OCI-M2 (cell line): ENCODE data around the gene PCSK7.
"Not testable (repeated sequence)": the region's sequence is repeated elsewhere in the genome, so short reads cannot be mapped to it uniquely, and the experiment has no call there.

Experiments used
- DNase-seq: peaks from one replicate; lab custom pipeline; 2025; ENCODE audit not compliant: unreplicated experiment; lab: John Stamatoyannopoulos, UW

The PCSK7 gene, protein sequence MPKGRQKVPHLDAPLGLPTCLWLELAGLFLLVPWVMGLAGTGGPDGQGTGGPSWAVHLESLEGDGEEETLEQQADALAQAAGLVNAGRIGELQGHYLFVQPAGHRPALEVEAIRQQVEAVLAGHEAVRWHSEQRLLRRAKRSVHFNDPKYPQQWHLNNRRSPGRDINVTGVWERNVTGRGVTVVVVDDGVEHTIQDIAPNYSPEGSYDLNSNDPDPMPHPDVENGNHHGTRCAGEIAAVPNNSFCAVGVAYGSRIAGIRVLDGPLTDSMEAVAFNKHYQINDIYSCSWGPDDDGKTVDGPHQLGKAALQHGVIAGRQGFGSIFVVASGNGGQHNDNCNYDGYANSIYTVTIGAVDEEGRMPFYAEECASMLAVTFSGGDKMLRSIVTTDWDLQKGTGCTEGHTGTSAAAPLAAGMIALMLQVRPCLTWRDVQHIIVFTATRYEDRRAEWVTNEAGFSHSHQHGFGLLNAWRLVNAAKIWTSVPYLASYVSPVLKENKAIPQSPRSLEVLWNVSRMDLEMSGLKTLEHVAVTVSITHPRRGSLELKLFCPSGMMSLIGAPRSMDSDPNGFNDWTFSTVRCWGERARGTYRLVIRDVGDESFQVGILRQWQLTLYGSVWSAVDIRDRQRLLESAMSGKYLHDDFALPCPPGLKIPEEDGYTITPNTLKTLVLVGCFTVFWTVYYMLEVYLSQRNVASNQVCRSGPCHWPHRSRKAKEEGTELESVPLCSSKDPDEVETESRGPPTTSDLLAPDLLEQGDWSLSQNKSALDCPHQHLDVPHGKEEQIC

DNA sequence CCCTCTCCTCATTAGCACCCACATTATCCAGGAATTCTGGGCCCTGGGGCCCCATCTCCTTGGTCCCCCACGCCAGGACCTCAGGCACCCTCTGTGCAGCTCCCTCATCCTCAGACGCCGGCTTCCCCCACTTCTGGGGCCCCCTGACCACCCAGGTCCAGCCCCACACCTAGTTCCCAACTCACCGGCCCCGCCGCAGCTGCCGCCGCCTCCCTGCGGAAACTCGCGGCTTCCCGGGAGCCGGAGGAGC lies at the start of gene PCSK7:
TSS of gene PCSK7 (minus strand) at position 232 of the 250 bp plus-strand sequence. CDS start 2,229 bp downstream, outside the sequence.
- DNase-seq: no peak

DNA sequence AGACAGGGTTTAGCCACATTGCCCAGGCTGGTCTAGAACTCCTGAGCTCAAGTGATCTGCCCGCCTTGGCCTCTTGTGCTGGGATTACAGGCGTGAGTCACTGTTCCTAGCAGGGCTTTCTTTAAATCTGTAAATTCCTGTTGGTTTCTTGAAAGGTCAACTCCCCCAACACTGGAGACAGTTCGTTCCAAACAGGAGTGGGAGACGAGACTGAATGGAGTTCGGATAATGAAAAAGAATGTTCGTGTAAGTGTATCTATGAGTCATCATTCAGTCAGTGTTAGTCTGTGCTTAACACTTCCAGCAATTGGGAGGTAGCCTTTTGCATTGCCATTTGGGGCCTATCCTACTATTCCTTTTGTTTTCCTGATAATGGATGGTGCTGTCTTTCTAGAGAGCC lies 49.3 kb upstream of the PCSK7 start:
- DNase-seq: no peak

DNA sequence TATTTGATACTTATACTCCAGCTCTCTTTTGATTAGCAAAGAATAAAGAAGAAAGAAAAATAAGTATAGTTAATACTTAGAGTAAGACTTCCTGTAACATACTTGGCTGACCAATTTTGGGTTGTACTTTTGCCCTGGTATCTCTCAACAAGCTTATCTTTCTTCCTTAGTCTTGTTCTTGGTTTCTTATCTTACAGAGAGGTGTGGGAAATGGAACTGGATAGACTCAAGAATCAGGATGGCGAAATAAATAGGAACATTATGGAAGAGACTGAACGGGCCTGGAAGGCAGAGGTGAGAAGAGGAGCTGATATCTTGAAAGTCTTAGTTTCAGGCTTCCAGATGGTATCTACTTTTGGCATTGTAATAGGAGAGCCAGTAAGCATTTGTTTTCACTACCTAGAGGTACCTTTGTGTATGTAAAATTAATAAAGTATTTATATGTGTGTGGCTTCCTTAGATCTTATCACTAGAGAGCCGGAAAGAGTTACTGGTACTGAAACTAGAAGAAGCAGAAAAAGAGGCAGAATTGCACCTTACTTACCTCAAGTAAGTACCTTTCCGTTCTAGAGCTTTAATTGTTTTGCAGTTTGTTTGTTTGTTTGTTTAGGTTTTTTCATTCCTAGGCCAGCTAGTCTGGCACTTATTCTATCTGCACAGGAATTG lies 48.0 kb upstream of the PCSK7 start:
- DNase-seq: no peak

DNA sequence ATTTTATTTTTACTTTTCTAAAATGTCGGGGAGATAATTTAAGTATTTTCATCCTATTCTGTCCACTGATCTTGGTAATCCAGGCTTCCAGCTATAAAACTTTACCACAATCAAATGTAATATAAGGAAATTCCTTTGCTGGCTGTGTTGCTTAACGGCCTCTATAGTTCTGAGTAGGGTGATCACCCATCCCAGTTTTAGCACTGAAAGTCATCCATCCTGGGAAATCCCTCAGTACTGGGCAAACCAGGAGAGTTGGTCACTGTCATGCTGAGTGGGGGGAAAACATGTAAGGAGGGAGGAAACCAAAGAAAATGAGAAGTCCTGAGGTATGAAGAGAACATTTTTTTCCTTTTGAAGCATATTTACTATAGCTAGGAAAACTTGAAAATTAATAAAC lies 46.5 kb upstream of the PCSK7 start:
- no peak for DNase-seq

DNA sequence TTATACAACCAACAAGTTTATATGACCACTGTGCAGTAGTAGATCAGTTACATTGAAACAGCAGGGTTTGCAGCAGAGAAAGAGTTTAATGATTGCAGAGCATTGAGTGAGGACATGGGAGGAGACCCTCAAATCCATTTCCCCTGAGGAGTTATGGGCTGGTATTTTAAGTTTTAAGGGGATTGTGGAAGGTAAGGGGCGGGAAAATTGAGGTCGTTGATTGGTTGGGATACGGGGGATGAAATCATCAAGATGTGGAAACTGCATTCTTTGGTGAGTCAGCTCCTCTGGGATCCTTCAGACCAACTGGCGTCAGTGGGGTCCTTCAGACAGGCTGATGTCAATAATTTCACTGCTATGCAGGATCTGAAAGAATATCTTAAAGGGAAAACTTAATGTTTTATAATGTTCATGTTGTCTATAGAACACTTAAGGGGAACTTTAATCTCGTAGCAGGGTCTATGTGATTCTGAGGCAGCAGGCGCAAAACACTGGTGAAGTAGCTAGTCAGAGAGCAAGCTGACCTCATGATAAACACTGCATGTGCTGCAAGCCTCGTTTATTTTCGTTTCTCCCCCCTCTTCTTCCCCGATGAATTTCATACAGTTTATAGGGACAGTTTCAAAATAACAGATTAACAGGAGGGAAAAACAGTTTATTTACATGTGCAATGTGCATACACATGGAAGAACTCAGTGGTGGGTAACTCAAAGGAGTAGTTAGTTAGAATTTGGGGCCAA lies 41.8 kb upstream of the PCSK7 start:
- no peak for DNase-seq

DNA sequence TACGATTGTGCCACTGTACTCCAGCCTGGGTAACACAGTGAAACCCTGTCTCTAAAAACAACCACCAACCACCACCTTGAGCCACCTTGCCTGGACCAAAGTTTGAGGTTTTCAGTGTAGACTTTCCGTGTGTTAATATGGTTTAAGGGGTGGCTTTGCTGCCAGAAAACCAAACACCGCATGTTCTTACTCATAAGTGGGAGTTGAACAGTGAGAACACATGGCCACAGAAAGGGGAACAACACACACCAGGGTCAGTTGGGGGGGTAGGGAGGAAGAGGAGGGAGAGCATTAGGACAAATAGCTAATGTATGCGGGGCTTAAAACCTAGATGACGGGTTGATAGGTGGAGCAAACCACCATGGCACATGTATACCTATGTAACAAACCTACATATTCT lies 40.3 kb upstream of the PCSK7 start:
- DNase-seq: not testable (repeated sequence)

DNA sequence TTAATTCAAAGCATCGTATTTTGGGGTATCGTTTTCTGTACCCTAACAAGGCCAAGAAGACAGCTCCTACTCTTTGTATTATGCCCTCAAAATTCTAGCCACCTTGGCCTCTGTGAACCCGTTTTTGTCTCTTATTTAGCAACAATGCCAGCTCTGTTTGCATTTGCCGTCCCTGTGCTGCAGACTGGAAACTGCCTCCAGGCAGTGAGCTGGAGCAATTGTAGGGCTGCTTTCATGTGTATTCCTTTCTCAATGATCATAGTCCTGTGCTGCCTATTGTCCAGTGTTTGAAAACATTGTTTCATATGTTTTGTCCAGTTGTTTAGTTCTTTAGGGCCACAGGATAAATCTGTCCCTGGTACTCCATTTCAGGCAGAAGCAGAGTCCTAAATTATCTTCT lies 39.3 kb upstream of the PCSK7 start:
- DNase-seq: no peak

DNA sequence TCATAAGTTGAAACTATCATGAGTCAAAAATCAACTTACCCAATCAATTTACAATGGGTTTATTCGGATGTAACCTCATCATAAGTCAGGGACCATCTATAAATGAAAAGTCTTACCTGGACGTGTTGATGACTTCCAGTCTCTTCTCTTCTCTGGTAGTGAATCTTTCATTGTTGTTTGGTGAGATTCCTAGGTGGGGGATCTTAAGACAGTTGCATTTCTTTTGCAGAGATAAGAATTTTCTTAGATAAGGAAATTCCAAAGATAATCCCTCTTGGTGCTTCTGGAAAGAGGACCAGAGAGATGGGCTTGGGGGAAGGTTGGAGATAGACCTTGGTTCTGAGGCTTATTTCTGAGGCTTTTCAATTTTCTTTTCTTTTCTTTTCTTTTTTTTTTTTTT lies 38.0 kb upstream of the PCSK7 start:
- DNase-seq: no peak

DNA sequence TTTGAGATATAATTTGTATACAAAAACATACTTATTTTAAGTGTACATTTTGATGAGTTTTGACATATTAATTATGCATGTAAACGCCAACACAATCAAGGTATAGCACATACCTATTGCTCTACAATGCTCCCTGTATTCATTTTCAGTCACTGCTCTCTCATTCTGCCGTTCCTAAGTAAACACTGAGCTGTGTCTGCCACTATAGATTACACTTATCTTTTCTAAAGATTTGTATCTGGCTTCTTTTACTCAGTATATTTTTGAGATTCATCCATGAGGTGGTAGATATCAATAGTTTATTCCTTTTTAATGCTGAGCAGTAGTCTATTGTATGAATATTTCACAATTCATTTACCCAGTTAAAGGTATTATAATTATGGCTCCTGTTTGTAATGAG lies 33.9 kb upstream of the PCSK7 start:
- DNase-seq: no peak

DNA sequence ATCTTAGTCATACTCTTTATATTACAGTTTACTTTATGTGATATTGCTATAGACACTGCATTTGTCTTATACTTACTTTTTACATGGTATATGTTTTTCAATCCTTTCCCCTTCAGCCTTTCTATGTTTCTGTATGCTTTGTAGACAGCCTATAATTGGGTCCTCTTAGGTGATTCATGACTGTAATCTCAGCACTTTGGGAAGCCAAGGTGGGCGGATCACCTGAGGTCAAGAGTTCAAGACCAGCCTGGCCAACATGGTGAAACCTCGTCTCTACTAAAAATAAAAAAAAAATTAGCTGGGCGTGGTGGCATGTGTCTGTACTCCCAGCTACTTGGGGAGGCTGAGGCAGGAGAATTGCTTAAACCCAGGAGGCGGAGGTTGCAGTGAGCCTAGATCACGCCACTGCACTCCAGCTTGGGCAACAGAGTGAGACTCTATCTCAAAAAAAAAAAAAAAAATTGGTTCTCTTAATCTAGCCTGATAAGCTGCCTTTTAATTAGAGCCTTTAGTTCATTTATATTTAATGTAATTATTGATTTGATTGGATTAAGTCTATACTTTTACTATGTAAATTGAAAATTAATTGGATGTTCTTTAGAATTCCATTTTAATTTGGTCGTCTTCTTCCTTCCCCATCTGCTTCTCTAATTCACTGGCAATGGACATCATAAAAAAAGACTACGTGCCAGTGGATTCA lies 32.9 kb upstream of the PCSK7 start:
- DNase-seq: not testable (repeated sequence)

DNA sequence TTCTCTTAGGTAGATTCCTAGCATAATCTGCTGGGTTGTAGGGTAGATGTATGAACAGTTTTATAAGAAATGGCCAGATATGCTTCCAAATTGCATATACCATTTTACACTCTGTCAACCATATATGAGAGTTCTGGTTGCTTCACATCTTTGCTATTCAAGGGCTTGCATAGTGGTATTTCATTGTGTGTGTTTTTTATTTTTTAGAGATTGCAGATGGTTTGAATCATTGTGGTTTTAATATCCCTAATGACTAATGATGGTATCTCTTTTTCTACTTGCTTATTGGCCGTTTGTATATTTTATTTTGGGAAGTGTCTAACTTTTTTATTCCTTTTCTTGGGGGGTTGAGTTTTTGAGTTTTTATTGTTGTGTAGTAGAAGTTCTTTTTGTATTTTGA lies 27.5 kb upstream of the PCSK7 start:
- no peak for DNase-seq

DNA sequence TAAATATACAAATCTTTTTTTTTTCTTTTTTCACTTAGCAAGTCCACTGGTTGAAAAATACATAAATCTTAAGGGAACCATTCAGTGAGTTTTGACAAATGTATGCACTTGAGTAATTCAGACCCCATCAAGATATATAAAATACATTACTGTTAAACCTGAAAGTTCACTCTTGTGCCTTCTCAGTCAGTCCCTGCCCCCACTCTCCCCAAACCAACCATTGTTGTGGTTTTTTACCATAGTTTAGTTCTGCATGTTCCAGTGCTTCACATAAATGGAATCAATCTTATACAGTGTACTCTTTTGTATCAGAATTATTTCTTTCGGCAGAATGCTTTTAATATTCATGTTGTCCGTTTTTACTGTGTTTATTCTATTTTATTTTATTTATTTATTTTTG lies 26.7 kb upstream of the PCSK7 start:
- DNase-seq: no peak

DNA sequence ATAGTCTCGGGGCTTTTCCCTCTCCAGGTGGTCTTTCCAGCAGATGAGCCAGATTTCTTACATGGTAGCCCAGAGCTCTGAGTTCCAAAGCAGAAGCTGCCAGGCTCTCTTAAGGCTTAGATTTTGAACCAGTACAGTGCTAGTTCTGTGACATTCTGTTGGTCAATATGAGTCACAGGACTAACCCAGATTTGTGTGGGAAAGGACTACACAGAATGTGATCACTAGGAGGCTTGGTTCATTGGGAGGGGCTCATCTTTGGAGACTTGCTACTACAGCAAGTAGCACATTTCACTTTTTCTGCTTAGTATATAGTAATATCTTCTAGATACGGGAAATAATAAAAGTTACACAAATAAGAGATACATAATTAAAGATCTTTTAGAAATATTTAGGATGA lies 24.7 kb upstream of the PCSK7 start:
- DNase-seq: no peak

DNA sequence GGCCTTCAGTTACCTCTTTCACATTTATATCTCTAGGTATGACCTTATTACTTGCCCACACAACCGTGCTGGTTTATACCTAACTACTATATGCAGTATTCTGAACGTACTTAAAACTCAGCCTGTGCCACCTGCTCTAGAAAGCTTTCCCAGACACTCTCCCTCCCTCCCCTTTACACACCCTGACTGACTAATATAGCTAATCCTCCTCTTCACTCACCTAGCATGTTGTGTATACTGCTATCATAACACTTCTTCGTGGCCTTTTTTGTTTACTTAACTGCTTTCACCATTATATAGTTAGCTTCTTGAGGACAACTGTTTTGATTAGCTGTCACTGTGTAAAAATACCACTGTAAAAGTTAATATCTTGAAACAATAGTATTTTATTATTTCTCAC lies 24.1 kb upstream of the PCSK7 start:
- no peak for DNase-seq

DNA sequence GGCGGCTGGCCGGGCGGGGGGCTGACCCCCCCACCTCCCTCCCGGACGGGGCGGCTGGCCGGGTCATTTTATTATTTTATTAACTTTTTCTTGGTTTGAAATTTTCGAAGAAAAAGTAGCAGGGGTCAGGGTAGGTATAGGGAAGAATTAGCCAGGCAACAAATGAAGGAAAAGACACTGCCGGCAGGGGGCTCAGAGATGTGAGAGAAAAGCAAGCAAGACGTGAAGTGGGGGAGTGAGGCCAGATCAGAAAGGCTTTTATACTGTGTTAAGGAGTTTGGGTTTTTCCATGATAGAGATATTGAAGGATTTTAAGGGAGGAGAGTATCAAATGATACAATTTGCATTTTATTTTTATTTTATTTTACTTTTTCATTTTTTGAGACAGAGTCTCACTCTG lies 19.6 kb upstream of the PCSK7 start:
- DNase-seq: no peak

DNA sequence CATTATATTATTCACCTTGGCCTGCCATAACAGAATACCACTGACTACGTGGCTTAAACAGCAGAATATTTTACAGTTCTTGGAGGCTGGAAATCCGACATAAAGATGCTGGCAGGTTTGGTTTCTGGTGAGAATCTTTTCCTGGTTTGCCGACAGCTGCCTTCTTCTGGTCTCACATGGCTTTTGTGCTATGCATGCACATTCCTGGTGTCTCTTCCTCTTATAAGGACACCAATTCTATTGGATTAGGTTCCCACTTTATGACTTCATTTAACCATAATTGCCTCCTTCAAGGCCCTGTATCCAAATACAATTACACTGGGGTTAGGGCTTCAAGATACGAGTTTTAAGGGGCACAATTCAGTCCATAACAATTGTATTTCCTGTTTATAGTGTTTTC lies 17.7 kb upstream of the PCSK7 start:
- DNase-seq: no peak

DNA sequence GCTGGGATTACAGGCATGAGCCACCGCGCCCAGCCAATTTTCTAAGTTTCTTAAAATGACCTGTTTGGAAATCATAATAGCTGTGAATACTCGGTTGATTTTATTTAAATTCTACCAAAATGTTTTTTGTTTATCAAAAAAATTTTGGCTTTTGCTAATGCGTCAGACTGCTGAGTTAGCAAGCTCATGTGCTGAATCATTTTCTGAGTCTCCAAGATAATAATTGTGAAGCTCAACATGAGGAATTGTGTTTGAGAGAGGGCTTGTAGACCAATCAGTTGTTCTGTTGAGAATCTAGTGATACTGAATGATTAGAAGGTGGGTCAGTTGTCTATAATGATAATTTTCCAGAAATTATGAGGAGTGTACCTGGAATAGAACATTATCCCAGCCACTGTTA lies 16.5 kb upstream of the PCSK7 start:
- no peak for DNase-seq

DNA sequence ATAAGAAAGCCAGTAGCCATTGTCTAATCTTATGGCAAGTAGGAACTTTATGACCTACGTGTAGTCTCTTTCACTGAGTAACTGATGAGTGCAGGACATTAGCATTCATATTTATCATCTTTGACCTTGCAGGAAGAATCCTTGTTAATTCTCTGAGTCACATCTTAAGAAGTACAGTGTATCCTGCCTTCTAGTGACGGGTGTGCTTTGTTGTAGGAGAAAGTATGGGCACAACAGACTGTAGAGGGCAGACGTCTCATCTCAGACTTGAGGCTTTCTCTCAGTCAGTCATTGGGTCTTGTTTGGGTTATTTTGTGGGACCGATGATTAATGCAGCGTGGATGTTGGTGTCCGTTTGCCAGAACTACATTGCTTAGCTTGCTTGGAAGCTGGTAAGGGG lies 7.4 kb upstream of the PCSK7 start:
- DNase-seq: no peak

DNA sequence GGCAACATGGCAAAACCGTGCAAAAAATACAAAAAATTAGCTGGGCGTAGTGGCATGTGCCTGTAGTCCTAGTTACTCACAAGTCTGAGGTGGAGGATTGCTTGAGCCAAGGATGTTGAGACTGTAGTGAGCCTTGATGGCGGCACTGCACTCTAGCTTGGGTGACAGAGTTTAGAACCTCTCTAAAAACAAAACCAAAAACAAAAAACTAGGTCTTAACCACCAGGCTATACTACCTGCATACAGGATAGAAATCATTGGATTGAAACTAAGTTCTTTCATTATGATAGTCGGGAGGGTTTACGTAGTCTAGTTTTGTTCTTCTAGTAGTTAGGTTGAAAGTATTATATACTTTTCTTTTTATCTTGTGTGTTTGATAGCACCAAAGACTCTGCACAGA lies 6.3 kb upstream of the PCSK7 start:
- DNase-seq: no peak

DNA sequence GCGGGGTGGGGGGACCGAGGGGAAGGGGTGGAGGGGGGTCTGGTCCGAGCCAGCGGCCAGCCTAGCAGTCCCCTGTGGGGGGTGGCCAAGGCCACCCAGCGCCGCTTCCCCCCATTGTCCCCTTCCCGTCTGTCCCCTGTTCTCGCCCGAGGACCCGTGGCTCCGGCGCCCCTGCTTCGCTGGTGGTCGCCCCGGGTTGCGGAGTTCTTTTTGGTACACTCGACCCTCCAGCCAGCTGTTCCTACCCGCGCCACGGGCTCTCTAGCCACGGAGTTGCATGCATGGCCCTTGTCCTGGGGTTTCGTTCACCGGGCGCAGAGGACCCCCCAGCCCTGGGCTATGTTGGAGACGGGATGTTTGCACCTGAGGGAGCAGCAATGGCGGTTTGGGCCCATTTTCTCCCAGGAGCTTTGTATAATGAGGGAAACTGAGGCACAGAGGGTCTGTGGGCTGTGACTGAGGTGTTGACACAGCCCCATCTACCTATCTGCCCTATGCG lies 1.1 kb upstream of the PCSK7 start:
- no peak for DNase-seq
